MG63 (cell line): ENCODE measurements around the gene ZNF197. TPM values are rescaled to one million over a fixed set of nuclear protein-coding genes. Genes with fewer than 3 reads are reported as not detected.
"Not testable (repeated sequence)": the region's sequence is repeated elsewhere in the genome, so short reads cannot be mapped to it uniquely, and the experiment has no call there.

Source experiments
- DNase-seq: peaks from one replicate; pipeline ENCODE4 v3.0.0-alpha.2; 2020
- H3K27me3 ChIP-seq: fragments of 250-450 bp; sonication (Bioruptor Pico); 2 replicates; pipeline ENCODE4 v1.5.1; 2020; ENCODE audit warnings: mild to moderate bottlenecking, moderate library complexity
- H3K36me3 ChIP-seq: fragments of 250-450 bp; sonication (Bioruptor Pico); 2 replicates; pipeline ENCODE4 v1.5.1; 2020; ENCODE audit warnings: mild to moderate bottlenecking, moderate library complexity
- H3K4me3 ChIP-seq: fragments of 250-450 bp; sonication (Bioruptor Pico); 2 replicates; pipeline ENCODE4 v1.5.1; 2020; ENCODE audit warnings: mild to moderate bottlenecking, moderate library complexity
- H3K9me3 ChIP-seq: fragments of 250-450 bp; sonication (Bioruptor Pico); 2 replicates; pipeline ENCODE4 v1.5.1; 2020; ENCODE audit warnings: mild to moderate bottlenecking, moderate library complexity
- total RNA-seq: library from RNA; depleted of rRNA; stranded (reverse); fragments of >200 nt; shearing (Covaris generic); gene quantifications from 2 replicates; pipeline ENCODE4 v1.2.3, GENCODE V29; 2014; ENCODE audit warnings: low replicate concordance

Gene ZNF197
- total RNA-seq, 1 experiment from 2014 or later: 4.5 TPM

DNA sequence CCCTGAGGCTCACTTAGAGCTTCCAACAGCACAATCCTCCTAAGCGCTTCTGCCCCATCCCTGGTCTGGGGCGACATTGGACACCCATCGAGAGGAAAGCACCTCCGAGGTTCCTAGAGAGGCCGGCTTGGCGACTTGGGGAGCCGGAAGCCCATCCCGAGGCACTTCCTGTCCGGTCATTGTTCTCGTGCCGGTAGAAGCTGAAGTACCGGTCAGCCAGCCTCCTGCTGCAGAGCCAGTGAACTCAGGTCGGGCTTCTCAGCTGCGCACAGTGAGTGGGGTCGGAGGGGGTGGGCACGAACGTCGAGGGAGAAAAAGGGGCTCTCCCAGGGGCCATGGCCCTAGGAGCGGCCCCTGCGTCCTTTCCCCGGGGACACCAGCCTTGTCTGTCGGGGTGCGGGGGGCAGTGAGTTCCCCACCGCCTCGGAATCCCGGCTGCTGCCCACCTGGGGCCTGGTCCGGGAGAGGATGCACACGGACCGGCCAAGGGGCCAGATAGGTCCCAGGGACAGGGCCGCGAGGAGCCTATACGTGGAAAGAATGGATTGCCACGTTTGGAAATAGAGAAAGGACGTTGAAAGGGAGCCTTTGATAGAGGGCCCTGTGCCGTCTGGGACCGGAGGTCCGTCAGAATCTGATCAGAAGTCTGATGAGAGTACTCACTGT, 23.9 kb downstream of the ZNF197 start, which contains the start of gene ZNF35:
Gene ZNF35 (plus strand): TSS at position 169 of the 666 bp plus-strand sequence. CDS start 2,336 bp downstream, outside the sequence.
- H3K36me3 ChIP-seq: peaks cover 42% of the 10 kb centered on the region
- no peaks in the 10 kb centered on the region for H3K27me3 ChIP-seq

GRCh38 chr3:44649709-44650108, 24.9 kb downstream of the ZNF197 start:
- no peak for DNase-seq
- peaks cover 43% of the 10 kb centered on the region for H3K36me3 ChIP-seq
- H3K4me3 ChIP-seq: no peak overlapping the region; the same call in 1 of the 2 replicates
- H3K27me3 ChIP-seq: no peaks in the 10 kb centered on the region
- no peaks in the 10 kb centered on the region for H3K9me3 ChIP-seq

More for the DNA sequence above, 23.9 kb downstream of the ZNF197 start, which contains the start of gene ZNF35:
- Histone ChIP-seq H3K4me3 (peak within 1 kb of the TSS; percentile 86), H3K9me3 (0 out of 2 replicates have a peak, but pooled peaks cover 2% of the 10 kb centered on the region)
- peak; percentile 87 for DNase-seq

DNA sequence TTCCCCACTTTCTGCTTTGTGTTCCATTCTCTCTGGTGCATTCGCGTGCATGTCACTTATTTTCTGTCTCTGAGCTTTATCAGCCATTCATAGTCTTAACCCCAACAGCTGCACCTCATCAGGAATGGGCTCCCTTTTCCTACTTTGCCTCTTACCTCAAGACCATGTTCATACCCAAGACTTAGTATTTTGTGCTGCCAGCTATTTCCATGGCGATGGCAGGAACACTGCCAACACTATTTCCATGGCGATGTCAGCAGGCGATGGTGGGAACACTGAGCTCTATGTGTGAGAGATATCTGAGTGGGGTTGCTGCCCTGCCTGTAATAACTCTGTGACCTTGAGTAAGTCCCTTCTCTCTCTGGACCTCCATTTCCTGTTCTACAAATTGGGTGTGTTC, 29.2 kb downstream of the ZNF197 start:
- H3K9me3 ChIP-seq: no peaks in the 10 kb centered on the region; the same call in 1 of the 2 replicates
- no peak for DNase-seq
- H3K4me3 ChIP-seq: no peak overlapping the region
- H3K36me3 ChIP-seq: peaks cover 63% of the 10 kb centered on the region
- no peaks in the 10 kb centered on the region for H3K27me3 ChIP-seq

DNA sequence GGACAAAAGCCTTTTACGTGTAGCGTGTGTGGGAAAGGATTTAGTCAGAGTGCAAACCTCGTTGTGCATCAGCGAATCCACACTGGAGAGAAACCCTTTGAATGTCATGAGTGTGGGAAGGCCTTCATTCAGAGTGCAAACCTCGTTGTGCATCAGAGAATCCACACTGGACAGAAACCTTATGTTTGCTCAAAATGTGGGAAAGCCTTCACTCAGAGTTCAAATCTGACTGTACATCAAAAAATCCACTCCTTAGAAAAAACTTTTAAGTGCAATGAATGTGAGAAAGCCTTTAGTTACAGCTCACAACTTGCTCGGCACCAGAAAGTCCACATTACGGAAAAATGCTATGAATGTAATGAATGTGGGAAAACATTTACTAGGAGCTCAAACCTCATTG, 34.2 kb downstream of the ZNF197 start:
- H3K4me3 ChIP-seq: no peak overlapping the region
- peaks cover 48% of the 10 kb centered on the region for H3K36me3 ChIP-seq
- no peaks in the 10 kb centered on the region for H3K27me3 ChIP-seq
- no peaks in the 10 kb centered on the region; the same call in 1 of the 2 replicates for H3K9me3 ChIP-seq
- DNase-seq: no peak

- Histone ChIP-seq H3K4me3 (no peak overlapping the region), H3K9me3 (no peaks in the 10 kb centered on the region; the same call in 1 of the 2 replicates), H3K27me3 (no peaks in the 10 kb centered on the region), H3K36me3 (peaks cover 44% of the 10 kb centered on the region)
- DNase-seq: no peak
Observed at GRCh38 chr3:44659434-44659833, 34.6 kb downstream of the ZNF197 start.

DNA sequence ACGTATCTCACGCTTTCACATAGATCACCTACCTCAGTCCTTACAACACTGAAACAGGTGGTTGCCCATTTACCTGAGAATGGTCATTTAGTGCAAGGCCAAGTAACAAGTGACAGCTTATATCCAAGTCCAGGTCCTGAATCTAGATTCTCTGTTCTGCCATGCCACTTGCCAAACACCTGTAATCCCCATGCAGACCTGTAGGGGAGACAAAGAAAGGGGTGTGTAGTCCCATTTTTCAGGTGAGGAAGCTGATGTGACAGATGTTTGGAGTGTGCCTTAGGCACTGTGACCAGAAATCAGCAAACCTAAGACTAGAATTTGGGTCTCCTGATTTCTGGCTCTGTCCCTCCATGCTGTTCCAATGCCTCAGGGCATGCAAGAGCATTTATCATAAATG, 36.4 kb downstream of the ZNF197 start:
- Histone ChIP-seq H3K27me3 (no peaks in the 10 kb centered on the region), H3K9me3 (peaks cover 3% of the 10 kb centered on the region; the same call in 1 of the 2 replicates), H3K4me3 (no peak overlapping the region), H3K36me3 (peaks cover 34% of the 10 kb centered on the region)
- no peak for DNase-seq

DNA sequence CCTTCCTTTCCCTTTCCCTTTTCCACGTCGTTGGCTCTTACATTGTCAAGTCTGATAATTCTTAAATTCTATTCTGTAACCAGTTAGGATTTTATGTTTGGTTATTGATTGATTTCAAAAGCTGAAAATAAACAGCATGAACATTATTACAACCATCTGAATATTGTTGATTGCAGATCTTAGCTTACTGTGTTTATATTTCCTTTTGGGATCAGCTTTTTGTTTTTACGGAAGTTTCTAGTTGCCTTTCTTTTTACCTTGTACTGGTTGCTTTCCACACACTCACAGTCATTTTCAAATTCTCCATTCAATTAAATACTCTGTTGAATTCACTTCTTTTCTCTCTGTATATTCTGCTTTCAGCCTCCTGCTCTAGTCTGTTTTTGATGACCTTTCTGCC, 40.3 kb downstream of the ZNF197 start:
- Histone ChIP-seq H3K36me3 (peaks cover 7% of the 10 kb centered on the region), H3K27me3 (no peaks in the 10 kb centered on the region), H3K9me3 (0 out of 2 replicates have a peak, but pooled peaks cover 3% of the 10 kb centered on the region), H3K4me3 (no peak overlapping the region)
- no peak for DNase-seq

DNA sequence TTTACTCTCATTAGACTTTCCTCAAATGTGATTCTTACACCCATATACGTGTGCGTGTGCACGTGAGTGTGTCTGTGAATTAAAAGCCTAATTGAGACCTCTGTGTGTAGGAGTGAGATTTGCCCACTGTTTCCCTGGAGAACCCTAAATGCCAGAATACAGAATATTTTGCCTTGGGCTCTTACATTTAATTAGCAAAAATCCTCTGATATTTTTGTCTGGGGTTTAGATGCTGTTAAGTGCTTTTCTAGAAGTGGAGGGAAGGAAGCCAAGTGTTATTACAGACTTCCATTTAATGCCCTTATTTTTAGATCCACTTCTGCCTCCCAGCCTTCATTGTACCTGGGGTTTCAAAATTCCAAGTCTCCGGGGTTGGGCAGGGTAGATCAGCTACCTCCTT, 41.5 kb downstream of the ZNF197 start:
- Histone ChIP-seq H3K9me3 (0 out of 2 replicates have a peak, but pooled peaks cover 3% of the 10 kb centered on the region), H3K4me3 (no peak overlapping the region), H3K27me3 (no peaks in the 10 kb centered on the region), H3K36me3 (peaks cover under 1% of the 10 kb centered on the region; the same call in 1 of the 2 replicates)
- no peak for DNase-seq

DNA sequence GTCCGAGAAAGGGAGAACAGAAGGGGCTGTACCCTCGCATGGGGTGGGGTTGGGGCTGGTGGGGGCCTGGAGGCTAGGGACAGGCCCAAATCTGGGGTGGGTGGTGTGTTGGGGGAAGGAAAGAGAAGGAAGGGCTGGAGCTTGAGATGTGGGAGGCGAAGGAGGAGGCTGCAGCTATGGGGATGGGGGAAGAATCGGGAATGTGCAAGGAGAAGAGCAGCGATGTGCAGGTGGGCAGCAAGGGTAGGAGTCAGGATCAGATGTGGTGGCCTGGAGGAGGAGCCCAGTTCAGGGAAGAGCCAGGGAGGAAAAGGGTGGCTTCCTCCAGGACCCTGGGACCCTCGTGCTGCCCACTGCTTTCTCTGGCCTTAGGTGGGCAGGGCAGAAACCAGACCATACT, 44.9 kb downstream of the ZNF197 start:
- Histone ChIP-seq H3K27me3 (no peaks in the 10 kb centered on the region), H3K4me3 (no peak overlapping the region), H3K9me3 (0 out of 2 replicates have a peak, but pooled peaks cover 3% of the 10 kb centered on the region), H3K36me3 (no peaks in the 10 kb centered on the region)
- no peak for DNase-seq

- not testable (repeated sequence) for H3K27me3 ChIP-seq, H3K36me3 ChIP-seq, H3K9me3 ChIP-seq, DNase-seq, H3K4me3 ChIP-seq
Observed at GRCh38 chr3:44673466-44673865, 48.6 kb downstream of the ZNF197 start.

DNA sequence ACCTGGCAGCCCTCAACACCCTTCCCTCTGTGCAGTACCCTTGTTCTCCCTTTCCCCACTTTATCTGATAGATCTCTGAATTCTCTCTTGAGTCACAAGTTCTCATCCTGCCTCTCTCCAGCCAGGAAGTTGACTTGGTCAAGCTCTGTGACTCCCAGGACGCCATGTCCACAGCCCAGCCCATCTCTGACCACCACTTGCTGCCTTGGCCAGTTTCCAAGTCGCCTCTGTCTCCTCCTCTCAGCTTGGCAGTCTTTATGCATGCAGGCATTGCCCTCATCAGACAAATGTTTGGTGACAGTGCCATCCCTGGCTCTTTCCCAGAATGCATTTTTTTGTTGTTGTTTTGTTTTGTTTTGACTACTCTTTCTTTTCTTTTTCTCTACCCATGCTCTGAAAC, 49.4 kb downstream of the ZNF197 start:
- H3K4me3 ChIP-seq: no peak overlapping the region
- no peaks in the 10 kb centered on the region for H3K27me3 ChIP-seq
- no peaks in the 10 kb centered on the region for H3K36me3 ChIP-seq
- H3K9me3 ChIP-seq: no peaks in the 10 kb centered on the region
- no peak for DNase-seq

DNA sequence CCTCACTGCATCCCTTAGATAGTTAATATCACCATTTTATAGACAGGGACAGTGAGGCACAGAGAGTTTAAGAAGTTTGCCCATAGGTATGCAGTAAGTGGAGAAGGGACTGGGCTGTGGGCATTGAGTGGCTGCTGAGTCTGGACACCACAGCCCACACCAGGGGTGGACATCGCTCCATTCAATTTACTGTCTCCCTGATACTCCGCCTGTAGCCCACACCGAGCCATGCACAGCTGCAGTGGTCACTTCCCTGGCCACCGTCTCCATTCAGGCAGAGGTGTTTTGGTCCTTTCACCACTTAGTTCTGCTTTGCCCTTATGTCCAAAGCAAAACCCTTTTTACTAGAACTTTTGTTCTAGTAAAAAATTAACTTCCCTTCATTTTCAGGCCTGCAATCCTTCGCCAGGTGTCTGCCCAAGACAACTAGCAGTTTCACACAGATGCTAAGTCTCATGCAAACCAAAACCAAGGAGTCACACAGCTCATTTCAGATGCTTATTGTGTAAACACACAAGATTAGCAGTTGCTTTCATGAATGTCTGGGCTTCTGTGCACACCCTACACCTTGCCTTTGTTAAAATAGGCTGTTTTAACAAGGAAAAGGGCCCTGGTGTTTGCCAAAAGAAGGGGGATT, 53.8 kb downstream of the ZNF197 start:
- Histone ChIP-seq H3K9me3 (no peaks in the 10 kb centered on the region), H3K4me3 (no peak overlapping the region)

DNA sequence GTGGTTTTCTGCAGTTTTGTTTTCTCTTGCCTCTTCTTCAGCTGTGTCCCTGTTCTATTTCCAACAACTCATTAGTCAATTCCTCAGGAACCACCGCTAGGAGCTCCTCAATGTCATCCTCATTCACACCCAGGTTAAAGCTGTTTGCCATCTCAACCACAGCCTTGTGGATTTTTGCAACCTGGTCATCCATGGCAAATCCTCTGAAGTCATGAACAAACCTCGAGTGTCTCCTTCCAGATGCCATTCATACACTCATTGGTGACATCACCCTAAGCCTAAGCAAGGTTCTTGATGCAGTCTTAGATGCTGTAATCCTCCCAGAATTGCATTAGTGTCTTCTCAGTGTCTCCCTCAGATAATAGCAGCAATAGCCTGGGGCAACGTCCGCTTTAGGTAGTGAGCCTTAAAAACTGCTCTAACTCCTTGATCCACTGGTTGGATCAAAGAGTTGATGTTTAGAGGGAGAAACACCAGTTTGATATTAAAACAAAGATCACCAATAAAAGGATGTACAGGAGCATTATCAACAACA, 56.2 kb downstream of the ZNF197 start:
- Histone ChIP-seq H3K36me3 (no peaks in the 10 kb centered on the region), H3K9me3 (no peaks in the 10 kb centered on the region), H3K27me3 (no peaks in the 10 kb centered on the region), H3K4me3 (no peak overlapping the region)
- DNase-seq: no peak

More for the DNA sequence above, 53.8 kb downstream of the ZNF197 start:
- no peaks in the 10 kb centered on the region for H3K27me3 ChIP-seq
- DNase-seq: no peak
- no peaks in the 10 kb centered on the region for H3K36me3 ChIP-seq

DNA sequence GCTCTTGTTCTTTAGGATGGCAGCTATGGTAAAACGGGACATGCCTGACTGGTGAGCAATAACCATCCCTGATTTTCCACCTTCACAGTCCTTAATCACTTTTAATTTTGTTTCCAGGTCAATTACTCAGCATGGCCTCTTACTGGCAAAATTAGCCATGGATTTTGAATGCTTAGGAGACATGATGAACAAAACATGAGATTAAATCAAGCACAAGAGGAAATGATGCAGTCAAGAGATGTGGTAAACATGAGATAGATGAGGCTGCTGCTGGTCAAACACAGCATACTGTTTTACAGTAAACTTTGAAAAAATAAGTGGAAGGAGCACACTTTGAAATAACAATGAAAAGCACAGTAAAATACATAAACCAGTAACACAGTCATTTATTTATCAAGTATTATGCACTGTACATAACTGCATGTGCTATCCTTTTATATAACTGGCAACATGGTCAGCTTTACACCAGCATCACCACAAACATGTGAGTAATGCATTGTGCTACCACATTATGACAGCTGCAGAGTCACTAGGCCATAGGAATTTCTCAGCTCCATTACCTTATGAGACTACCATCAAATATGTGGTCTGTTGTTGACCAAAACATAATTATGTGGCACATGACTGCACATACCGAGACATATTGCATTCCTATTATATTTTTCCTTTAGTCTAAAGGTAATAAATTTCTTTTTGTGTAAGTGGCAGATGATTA, 57.5 kb downstream of the ZNF197 start:
- Histone ChIP-seq H3K36me3 (no peaks in the 10 kb centered on the region), H3K9me3 (no peaks in the 10 kb centered on the region), H3K27me3 (no peaks in the 10 kb centered on the region), H3K4me3 (no peak overlapping the region)
- no peak for DNase-seq

DNA sequence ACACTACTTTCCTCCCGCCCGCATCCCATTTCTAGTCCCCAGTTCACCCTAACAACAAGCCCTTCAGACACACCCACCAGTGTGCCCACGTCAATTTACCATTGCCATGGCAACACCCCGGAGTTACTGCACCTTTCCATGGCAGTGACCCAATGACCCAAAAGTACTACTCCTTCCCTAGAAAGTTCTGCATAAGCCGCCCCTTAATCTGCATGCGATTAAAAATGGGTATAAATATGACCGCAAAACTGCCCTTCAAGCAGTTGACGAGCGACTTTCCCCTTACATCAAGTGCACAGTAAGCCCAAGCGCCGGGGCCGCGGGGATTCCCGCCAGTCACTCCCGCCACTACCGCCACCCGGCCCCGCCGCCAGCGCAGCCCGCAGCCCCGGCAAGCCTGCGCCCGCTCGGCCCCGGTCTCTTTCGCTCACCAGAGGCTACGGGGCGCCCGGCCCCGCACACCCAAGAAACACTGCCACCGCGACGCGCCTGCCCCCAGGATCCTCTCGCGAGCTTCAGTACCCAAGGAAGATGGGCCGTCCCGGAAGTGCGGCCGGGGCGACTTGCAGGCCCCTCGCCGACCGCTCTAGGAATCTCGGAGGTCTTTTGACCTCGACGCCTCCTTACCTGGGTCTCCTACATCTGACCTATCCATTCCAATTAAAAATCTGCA, 60.4 kb downstream of the ZNF197 start:
- Histone ChIP-seq H3K27me3 (no peaks in the 10 kb centered on the region), H3K9me3 (no peaks in the 10 kb centered on the region), H3K4me3 (peak overlapping the region; percentile 15; the same call in 1 of the 2 replicates), H3K36me3 (no peaks in the 10 kb centered on the region)
- peak; percentile 26 for DNase-seq

- H3K27me3 ChIP-seq: no peaks in the 10 kb centered on the region
- no peak overlapping the region for H3K4me3 ChIP-seq
- H3K9me3 ChIP-seq: no peaks in the 10 kb centered on the region
- H3K36me3 ChIP-seq: no peaks in the 10 kb centered on the region
- no peak for DNase-seq
Observed at GRCh38 chr3:44687898-44688297, 63.1 kb downstream of the ZNF197 start.
